ENCODE results near the gene DDX1.
"Not testable (repeated sequence)": the region's sequence is repeated elsewhere in the genome, so short reads cannot be mapped to it uniquely, and the experiment has no call there.

Gene DDX1

GRCh38 chr2:15618449-15618855 lies 26.8 kb downstream of the DDX1 start:
- no peak for DNase-seq

DNA sequence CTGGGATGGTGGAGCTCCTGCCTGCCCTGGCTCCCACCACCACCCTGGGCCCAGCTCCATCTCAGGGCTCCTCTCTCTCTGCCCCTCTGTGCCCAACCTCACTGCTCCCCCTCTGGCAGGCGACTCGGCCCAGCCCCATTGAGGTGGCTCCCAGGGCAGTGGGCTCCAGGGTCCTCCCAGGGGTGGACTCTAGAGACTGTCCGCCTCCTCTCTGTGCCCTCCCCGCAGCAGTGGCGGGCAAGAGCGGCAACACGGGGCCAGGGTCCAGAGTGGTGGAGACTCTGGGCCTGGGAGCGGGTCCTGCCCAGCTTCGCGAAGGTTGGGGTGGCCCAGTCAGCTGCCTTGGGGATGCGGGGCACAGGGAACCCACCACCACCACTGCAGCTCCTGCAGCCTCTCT lies 27.4 kb downstream of the DDX1 start:
- DNase-seq = no peak

DNA sequence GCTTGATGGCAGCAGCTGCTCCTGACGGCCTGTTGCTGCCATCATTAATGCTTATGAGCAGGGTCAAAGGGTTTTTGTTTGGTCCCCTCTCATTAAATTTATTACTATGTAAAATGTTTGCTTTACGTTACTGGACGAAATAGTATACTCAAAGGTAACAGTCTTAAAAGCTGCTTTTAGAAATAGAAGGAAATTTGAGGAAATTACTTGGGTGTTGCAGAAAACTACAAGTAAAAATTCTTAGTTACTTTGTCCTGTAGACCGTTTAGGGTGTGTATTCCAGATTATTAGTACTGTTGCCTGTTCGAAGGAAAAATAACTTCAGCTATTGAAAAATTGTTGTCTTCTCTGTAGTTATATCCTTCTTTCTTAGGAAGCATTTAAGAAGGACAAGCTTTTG lies 27.8 kb downstream of the DDX1 start:
- no peak for DNase-seq

- DNase-seq = no peak
Measured at GRCh38 chr2:15619938-15620337, 28.3 kb downstream of the DDX1 start.

- no peak for DNase-seq
Measured at GRCh38 chr2:15620340-15620739, 28.7 kb downstream of the DDX1 start.

GRCh38 chr2:15620857-15621471 lies 29.3 kb downstream of the DDX1 start:
- DNase-seq = no peak

GRCh38 chr2:15621472-15621870 lies 29.8 kb downstream of the DDX1 start:
- not testable (repeated sequence) for DNase-seq

DNA sequence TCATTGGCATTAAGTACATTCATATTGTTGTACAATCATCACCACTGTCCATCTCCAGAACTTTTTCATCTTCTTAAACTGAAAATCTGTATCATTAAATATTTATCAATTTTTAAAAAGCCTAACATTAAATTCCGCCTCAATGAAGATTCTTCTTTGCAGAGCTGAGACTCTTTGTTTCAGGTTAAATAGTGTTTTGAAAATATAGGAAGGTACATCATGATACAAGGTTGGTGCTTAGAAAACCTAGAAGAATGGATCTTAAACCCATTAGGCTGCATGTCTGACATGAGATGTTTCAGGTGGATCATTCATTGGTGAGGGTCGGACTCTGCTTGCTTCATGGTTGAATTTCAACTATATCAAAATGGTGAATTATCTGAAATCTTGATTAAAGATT lies 30.5 kb downstream of the DDX1 start:
- no peak for DNase-seq

GRCh38 chr2:15622614-15623480 lies 31.2 kb downstream of the DDX1 start:
- DNase-seq = no peak

- no peak for DNase-seq
Measured at GRCh38 chr2:15623481-15623796, 31.8 kb downstream of the DDX1 start.

DNA sequence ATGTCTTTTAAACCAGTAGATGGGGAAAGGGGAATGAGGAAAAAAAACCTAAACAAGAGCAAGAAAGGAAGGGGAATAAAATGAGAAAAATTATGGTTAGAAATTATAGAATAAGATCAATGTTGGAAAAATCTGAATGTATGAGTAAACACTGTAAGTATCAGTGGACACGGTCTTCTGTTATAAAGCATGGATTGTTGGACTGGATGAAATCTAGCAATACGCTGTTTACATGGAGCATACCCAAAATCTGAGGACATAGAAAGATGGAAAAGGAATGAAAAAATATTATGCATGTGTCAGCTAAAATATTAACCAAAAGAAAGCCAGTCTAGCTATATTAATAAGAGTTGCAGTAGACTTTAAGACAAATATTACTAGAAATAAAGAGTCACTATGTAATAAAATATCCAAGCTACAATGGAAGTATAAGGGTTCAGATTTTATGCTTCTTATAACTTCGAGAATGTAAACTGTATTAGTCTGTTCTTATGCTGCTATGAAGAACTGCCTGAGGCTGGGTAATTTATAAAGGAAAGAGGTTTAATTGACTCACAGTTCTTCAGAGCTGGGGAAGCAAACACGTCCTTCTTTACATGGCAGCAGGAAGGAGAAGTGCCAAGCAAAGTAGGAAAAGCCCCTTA lies 32.4 kb downstream of the DDX1 start:
- no peak for DNase-seq

DNA sequence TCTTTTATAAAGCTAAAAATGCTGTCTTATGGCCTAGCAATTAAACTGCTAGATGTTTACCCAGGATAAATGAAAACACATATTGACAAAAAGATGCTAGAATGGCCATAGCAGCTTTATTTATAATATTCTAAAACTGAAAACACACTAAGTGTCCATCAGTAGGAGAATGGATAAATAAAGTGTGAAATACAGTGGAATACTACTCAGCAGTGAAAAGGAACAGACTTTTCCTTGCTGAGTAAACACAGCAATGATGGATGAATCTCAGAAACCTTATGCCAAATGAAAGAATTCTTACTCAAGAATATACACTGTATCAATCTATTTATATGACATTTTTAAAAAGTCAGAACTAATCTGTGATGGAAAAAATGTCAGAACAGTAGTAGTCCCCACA lies 33.2 kb downstream of the DDX1 start:
- DNase-seq = no peak

GRCh38 chr2:15625344-15626036 lies 33.8 kb downstream of the DDX1 start:
- no peak for DNase-seq

- DNase-seq = no peak
Measured at GRCh38 chr2:15626126-15626525, 34.5 kb downstream of the DDX1 start.

DNA sequence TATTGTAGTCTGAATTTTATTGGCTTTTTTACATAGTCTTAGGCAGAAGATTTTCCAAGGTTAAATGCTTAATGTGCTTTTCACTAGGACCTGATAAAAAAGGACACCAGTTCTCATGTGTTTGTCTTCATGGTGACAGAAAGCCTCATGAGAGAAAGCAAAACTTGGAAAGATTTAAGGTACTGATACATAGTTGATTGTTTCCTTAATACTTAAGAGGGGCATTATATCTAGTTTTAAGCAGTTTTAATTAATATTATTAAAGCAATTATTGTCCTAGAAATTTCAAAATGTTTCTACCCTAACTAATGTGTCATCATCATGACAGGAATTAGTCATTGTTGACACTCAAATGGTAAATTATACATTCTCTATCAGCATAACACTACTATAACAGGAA lies 35.3 kb downstream of the DDX1 start:
- no peak for DNase-seq

GRCh38 chr2:15627817-15628684 lies 36.4 kb downstream of the DDX1 start:
- DNase-seq = no peak

GRCh38 chr2:15628899-15629855 lies 37.5 kb downstream of the DDX1 start:
- DNase-seq = no peak

DNA sequence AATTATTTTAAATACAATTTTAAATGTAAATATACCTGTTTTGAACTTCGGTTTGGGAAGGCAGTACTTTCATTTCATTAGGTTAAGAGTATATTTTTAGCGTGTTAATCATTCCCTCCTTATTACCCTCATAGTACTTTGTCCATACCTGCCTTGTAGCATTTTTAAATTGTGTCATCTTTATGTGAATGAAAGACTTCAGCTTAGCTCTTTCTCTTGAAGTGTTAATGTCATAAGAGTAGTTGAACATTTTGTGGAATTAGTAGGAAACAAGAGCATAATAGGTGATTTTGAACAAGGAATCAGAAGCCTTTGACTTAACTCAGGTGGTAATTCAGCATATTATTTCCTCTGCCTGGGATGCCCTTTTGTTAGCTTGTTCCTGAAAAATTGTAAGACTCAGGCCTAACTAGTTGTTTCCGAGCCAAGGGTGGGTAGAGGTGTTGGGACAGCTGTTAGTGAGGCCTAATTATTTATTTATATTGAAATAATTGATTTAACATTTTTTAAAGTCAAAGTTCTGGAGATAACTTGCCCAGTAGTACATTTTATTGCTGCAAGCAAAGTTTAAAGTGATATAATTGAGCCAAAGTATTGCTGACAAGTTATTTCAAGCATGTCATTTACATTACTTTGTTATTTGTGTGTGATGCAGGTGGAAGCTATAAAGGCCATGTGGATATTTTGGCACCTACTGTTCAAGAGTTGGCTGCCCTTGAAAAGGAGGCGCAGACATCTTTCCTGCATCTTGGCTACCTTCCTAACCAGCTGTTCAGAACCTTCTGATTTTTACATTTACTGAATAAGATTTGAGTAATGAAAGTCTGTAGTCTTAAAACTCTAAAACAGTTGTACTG lies 38.7 kb downstream of the DDX1 start:
- DNase-seq = no peak

DNA sequence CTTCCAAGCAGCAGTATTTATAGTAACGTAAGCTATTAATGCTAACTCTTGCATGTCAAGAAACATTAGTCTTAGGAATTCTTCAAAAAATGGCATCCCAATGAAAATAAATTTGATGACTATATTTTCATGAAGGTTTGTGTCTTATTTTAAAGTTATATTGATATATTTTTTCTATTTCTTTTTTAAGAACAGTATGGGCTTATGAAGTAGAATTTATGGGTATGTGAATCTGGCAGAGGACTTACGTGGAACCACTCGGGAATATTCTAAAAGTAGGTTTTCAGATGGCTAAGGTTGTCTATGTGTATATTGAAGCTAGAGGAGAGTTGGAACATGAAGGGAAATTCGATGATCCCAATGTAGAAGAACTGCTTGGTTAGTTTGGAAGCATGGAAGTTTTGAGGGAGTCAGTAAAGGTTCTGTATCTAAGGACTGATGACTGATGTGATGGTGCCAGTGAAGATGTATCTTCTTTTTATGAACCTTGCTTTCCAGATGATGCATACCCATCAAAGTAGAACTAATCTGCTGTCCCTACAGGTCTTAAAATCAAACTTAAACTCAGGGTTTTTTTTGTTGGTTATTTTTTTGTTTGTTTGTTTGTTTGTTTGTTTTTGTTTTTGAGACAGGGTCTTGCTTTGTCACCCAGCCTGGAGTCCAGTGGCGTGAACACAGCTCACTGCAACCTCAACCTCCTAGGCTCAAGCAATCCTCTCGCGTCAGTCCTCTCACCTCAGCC lies 39.5 kb downstream of the DDX1 start:
- DNase-seq = no peak

GRCh38 chr2:15631883-15632282 lies 40.2 kb downstream of the DDX1 start:
- no peak for DNase-seq
